Testis (tissue), 3 donors: Measurements from ENCODE around the gene CALM3. TPM values are rescaled to one million over a fixed set of nuclear protein-coding genes. Genes with fewer than 3 reads are reported as not detected.

Source experiments
- DNase-seq: peaks from one replicate; pipeline ENCODE4 v3.0.0-alpha.2; 2019
- H3K27ac ChIP-seq, 2 donors: fragments of 200-600 bp; sonication (generic); one replicate each; pipeline ENCODE4 v1.5.1; 2019
- H3K27me3 ChIP-seq: fragments of 200-600 bp; sonication (generic); one replicate; pipeline ENCODE4 v1.5.1; 2019
- H3K36me3 ChIP-seq: fragments of 200-600 bp; sonication (generic); one replicate; pipeline ENCODE4 v1.5.1; 2017; ENCODE audit warnings: low read depth; ENCODE audit errors: missing control alignments
- H3K4me1 ChIP-seq: fragments of 200-600 bp; sonication (generic); one replicate; pipeline ENCODE4 v1.5.1; 2019
- H3K4me3 ChIP-seq, 2 donors: fragments of 200-600 bp; sonication (generic); one replicate each; pipeline ENCODE4 v1.5.1; 2017 to 2019
- H3K9me3 ChIP-seq: fragments of 200-600 bp; sonication (generic); one replicate; pipeline ENCODE4 v1.5.1; 2017
- POLR2A ChIP-seq: fragments of 450-650 bp; IDR thresholded peaks from one replicate; pipeline ENCODE4 v1.6.1; 2017; ENCODE audit warnings: antibody characterized with exemption, mild to moderate bottlenecking, moderate library complexity
- whole genome bisulfite sequencing, 2 donors: methylation state at CpG; one replicate each; pipeline ENCODE4 v1.1.5; 2018; 5-methylcytosine and 5-hydroxymethylcytosine counted together
- intact Hi-C: fragments of 100-400 bp; cut with DNase I; formaldehyde crosslinking; loops from one replicate; pipeline ENCODE4 v1.15.1; 2023; ENCODE audit warnings: low total_unique reads
- polyA plus RNA-seq: library from polyadenylated mRNA; stranded (reverse); fragments of 350-450 nt; fragmentation: Illumina TruSeq; extraction: RNeasy Lipid Tissue Mini Kit (QIAGEN cat#74804); gene quantifications from one replicate; pipeline ENCODE4 v1.2.3, GENCODE V29; 2014; ENCODE audit warnings: low read depth, low replicate concordance; ENCODE audit not compliant: insufficient read depth
- total RNA-seq, 2 donors: library from RNA; depleted of rRNA; stranded (reverse); fragments of >200 nt; gene quantifications; one replicate each; pipeline ENCODE4 v1.2.3, GENCODE V29; 2016
- TF ChIP-seq, protein P1 (sequence below), 3 experiments: fragments of 450-650 bp in 2 of 3; fragments of 200-600 bp in 1 of 3; sonication (generic) in 1 of 3; IDR thresholded peaks; one replicate each; pipeline ENCODE4 v1.5.1; 2016 to 2019; ENCODE audit warnings: antibody characterized with exemption in 3 of 3, mild to moderate bottlenecking in 2 of 3, moderate library complexity in 1 of 3

The CALM3 gene
- total and polyA plus RNA-seq, 3 donors from 2014 or later, result 357 to 889 (median 380) TPM

DNA sequence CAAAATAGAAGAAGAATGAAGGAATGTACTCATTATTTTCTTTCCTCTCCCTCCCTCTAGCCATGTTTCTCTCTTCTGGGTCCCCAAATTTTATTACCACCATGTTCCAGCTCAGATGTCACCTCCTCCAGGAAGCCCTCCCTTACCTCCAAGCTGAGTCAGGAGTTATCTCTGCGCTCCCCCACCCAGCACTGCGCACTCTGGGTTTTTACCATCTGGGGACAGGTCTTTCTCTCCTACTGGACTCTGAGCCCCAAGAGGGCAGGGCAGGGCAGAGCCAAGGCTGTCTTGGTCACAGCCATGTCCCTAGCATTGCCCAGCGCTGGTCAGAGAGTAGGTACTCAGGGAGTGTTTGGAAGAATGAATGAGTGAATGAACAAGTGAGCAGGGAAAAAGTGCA lies 32.0 kb downstream of the CALM3 start:
- DNase-seq, result no peak
- Histone ChIP-seq H3K36me3 (no peaks in the 10 kb centered on the region), H3K27ac (no peak overlapping the region), H3K4me3 (no peak overlapping the region), H3K4me1 (peaks cover 3% of the 10 kb centered on the region), H3K9me3 (no peaks in the 10 kb centered on the region), H3K27me3 (no peaks in the 10 kb centered on the region)
- 76 to 81% methylated on average over 3 of the region's 3 CpGs for WGBS, 2 donors
- TF ChIP-seq POLR2A, result no peak
- TF ChIP-seq, protein P1, sequence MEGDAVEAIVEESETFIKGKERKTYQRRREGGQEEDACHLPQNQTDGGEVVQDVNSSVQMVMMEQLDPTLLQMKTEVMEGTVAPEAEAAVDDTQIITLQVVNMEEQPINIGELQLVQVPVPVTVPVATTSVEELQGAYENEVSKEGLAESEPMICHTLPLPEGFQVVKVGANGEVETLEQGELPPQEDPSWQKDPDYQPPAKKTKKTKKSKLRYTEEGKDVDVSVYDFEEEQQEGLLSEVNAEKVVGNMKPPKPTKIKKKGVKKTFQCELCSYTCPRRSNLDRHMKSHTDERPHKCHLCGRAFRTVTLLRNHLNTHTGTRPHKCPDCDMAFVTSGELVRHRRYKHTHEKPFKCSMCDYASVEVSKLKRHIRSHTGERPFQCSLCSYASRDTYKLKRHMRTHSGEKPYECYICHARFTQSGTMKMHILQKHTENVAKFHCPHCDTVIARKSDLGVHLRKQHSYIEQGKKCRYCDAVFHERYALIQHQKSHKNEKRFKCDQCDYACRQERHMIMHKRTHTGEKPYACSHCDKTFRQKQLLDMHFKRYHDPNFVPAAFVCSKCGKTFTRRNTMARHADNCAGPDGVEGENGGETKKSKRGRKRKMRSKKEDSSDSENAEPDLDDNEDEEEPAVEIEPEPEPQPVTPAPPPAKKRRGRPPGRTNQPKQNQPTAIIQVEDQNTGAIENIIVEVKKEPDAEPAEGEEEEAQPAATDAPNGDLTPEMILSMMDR (IDR thresholded peaks at IDR 0.05), result no peak
- intact Hi-C loops, result no loop called here

- intact Hi-C loops, result no loop called here
- no peak overlapping the region for H3K27ac ChIP-seq
- peak overlapping the region; percentile 34 to 37 for H3K4me3 ChIP-seq
- peak; percentile 74 for DNase-seq
- no peaks in the 10 kb centered on the region for H3K36me3 ChIP-seq
- H3K4me1 ChIP-seq, result peaks cover 10% of the 10 kb centered on the region
- no peaks in the 10 kb centered on the region for H3K27me3 ChIP-seq
- TF ChIP-seq, protein P1 (IDR thresholded peaks at IDR 0.05), result no peak
- TF ChIP-seq POLR2A, result no peak
- WGBS, 2 donors, result 6 to 19% methylated on average over 20 to 38 of the region's 38 CpGs
- no peaks in the 10 kb centered on the region for H3K9me3 ChIP-seq
Observed at GRCh38 chr19:46634045-46634655, 33.0 kb downstream of the CALM3 start.

GRCh38 chr19:46634656-46635218 lies 33.6 kb downstream of the CALM3 start:
- no peaks in the 10 kb centered on the region for H3K27me3 ChIP-seq
- intact Hi-C loops, result no loop called here
- H3K36me3 ChIP-seq, result no peaks in the 10 kb centered on the region
- peaks cover 10% of the 10 kb centered on the region for H3K4me1 ChIP-seq
- no peak overlapping the region for H3K27ac ChIP-seq
- TF ChIP-seq, protein P1 (IDR thresholded peaks at IDR 0.05), result no peak
- no peak for TF ChIP-seq POLR2A
- H3K9me3 ChIP-seq, result no peaks in the 10 kb centered on the region
- WGBS, 2 donors, result 3 to 7% methylated on average over 23 of the region's 23 CpGs
- H3K4me3 ChIP-seq, result no peak overlapping the region
- DNase-seq, result no peak

DNA sequence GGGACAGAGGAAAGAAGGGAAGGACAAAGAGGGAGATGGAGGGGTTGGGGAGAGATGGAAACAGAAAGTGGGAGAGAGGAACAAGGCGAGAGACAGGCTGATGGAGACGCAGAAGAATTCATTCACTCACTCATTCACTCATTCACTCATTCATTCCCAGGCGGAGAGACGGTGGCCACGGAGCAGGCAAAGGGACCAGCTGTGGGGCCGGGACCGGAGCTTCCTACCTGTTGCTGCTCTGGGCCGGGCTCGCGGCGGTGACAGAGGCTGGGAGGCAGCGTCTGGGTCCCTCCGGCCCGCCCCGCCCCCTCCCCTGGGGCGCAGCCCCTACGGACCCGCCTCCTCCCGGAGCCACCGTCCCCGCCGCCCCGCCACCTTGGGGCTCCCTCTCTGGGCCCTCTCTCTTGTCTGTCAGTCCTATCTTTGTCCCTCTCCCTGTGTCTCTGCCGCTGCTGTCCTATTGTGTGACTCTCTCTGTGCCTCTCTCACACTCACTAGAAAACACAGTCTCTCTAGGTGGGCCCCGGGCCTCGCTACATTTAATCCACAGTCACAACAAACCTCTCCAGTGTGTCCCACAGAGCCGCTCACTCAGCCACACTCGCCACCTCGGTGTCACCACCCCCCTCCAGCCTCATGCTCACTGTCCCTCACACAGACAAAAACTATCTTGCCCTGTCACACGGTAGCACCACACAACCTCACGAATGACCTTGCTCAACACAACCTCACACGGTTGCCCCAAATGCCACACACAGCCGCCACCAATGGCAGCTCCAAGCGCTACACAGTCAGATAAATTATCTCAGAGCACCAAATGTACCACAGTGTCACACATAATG lies 35.0 kb downstream of the CALM3 start, which contains the start of gene GNG8:
GNG8 (minus strand) TSS at position 283 of the 842 bp plus-strand sequence. CDS start 1,520 bp downstream, outside the sequence.
- 31 to 43% methylated on average over 21 to 33 of the region's 34 CpGs for WGBS, 2 donors
- no peaks in the 10 kb centered on the region for H3K36me3 ChIP-seq
- H3K9me3 ChIP-seq, result no peaks in the 10 kb centered on the region
- intact Hi-C loops, result no loop called here
- peaks cover 10% of the 10 kb centered on the region for H3K4me1 ChIP-seq
- H3K27ac ChIP-seq, result no peak within 1 kb of the TSS
- TF ChIP-seq POLR2A, result no peak
- no peaks in the 10 kb centered on the region for H3K27me3 ChIP-seq
- no peak within 1 kb of the TSS for H3K4me3 ChIP-seq
- no peak for DNase-seq

GRCh38 chr19:46637224-46637623 lies 36.1 kb downstream of the CALM3 start:
- intact Hi-C loops, result no loop called here
- TF ChIP-seq, protein P1 (IDR thresholded peaks at IDR 0.05), result no peak
- no peak for TF ChIP-seq POLR2A
- Histone ChIP-seq H3K4me3 (no peak overlapping the region), H3K27ac (no peak overlapping the region), H3K9me3 (no peaks in the 10 kb centered on the region), H3K4me1 (peaks cover 10% of the 10 kb centered on the region), H3K36me3 (no peaks in the 10 kb centered on the region), H3K27me3 (no peaks in the 10 kb centered on the region)
- 81 to 88% methylated on average over 14 of the region's 14 CpGs for WGBS, 2 donors
- DNase-seq, result no peak
